ENCODE measurements around the gene MALAT1. TPM values are rescaled to one million over a fixed set of nuclear protein-coding genes. Genes with fewer than 3 reads are reported as not detected.

The MALAT1 gene
- total and polyA plus RNA-seq, 2 of the 13 experiments (the other 11 are each of a cell fraction or from before 2014, with no cell fraction given) = 143 to 1,237 TPM

GRCh38 chr11:65471447-65471891 is 27.4 kb upstream of the MALAT1 start (continued):
- TF ChIP-seq FOXO4 (CRISPR knock-in tag; conservative IDR thresholded peaks at IDR 0.05) (no peak), ZNF543 (CRISPR knock-in tag; IDR thresholded peaks at IDR 0.05) (no peak), TBL1XR1 (IDR thresholded peaks at IDR 0.05; ENCODE audit: borderline replicate concordance, low read length, partially characterized antibody) (no peak), NONO (IDR thresholded peaks at IDR 0.05) (no peak), NONO (CRISPR knock-in tag; conservative IDR thresholded peaks at IDR 0.05) (no peak), ZMYM4 (CRISPR knock-in tag; IDR thresholded peaks at IDR 0.05) (0 out of 2 replicates have a peak, but pooled peaks have one; percentile 30), SMC3 (IDR thresholded peaks at IDR 0.05; ENCODE audit: low read length) (peak; percentile 67), ZBTB20 (CRISPR knock-in tag; IDR thresholded peaks at IDR 0.05; ENCODE audit: borderline replicate concordance, low read depth) (no peak; the same call in 1 of the 2 replicates), ZNF136 (CRISPR knock-in tag; IDR thresholded peaks at IDR 0.05; ENCODE audit: low read depth) (no peak), PATZ1 (CRISPR knock-in tag; IDR thresholded peaks at IDR 0.05) (peak; percentile 90), ZNF577 (CRISPR knock-in tag; IDR thresholded peaks at IDR 0.05; ENCODE audit: borderline replicate concordance, low read depth) (no peak), GATAD2A (CRISPR knock-in tag; IDR thresholded peaks at IDR 0.05) (peak; percentile 49; the same call in 1 of the 2 replicates), ZNF550 (CRISPR knock-in tag; IDR thresholded peaks at IDR 0.05; ENCODE audit: borderline replicate concordance) (no peak), ARNT (IDR thresholded peaks at IDR 0.05) (no peak), NFKBIZ (CRISPR knock-in tag; IDR thresholded peaks at IDR 0.05) (0 out of 2 replicates have a peak, but pooled peaks have one; percentile 7)
- TF ChIP-seq, protein P1, sequence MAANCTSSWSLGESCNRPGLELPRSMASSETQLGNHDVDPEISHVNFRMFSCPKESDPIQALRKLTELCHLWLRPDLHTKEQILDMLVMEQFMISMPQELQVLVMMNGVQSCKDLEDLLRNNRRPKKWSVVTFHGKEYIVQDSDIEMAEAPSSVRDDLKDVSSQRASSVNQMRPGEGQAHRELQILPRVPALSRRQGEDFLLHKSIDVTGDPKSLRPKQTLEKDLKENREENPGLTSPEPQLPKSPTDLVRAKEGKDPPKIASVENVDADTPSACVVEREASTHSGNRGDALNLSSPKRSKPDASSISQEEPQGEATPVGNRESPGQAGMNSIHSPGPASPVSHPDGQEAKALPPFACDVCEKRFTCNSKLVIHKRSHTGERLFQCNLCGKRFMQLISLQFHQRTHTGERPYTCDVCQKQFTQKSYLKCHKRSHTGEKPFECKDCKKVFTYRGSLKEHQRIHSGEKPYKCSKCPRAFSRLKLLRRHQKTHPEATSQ (CRISPR knock-in tag; IDR thresholded peaks at IDR 0.05; ENCODE audit: borderline replicate concordance) = no peak
- TF ChIP-seq, protein P2, sequence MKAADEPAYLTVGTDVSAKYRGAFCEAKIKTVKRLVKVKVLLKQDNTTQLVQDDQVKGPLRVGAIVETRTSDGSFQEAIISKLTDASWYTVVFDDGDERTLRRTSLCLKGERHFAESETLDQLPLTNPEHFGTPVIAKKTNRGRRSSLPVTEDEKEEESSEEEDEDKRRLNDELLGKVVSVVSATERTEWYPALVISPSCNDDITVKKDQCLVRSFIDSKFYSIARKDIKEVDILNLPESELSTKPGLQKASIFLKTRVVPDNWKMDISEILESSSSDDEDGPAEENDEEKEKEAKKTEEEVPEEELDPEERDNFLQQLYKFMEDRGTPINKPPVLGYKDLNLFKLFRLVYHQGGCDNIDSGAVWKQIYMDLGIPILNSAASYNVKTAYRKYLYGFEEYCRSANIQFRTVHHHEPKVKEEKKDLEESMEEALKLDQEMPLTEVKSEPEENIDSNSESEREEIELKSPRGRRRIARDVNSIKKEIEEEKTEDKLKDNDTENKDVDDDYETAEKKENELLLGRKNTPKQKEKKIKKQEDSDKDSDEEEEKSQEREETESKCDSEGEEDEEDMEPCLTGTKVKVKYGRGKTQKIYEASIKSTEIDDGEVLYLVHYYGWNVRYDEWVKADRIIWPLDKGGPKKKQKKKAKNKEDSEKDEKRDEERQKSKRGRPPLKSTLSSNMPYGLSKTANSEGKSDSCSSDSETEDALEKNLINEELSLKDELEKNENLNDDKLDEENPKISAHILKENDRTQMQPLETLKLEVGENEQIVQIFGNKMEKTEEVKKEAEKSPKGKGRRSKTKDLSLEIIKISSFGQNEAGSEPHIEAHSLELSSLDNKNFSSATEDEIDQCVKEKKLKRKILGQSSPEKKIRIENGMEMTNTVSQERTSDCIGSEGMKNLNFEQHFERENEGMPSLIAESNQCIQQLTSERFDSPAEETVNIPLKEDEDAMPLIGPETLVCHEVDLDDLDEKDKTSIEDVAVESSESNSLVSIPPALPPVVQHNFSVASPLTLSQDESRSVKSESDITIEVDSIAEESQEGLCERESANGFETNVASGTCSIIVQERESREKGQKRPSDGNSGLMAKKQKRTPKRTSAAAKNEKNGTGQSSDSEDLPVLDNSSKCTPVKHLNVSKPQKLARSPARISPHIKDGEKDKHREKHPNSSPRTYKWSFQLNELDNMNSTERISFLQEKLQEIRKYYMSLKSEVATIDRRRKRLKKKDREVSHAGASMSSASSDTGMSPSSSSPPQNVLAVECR (CRISPR knock-in tag; IDR thresholded peaks at IDR 0.05; ENCODE audit: borderline replicate concordance) = no peak; the same call in 1 of the 2 replicates
- TF ChIP-seq, protein P3, sequence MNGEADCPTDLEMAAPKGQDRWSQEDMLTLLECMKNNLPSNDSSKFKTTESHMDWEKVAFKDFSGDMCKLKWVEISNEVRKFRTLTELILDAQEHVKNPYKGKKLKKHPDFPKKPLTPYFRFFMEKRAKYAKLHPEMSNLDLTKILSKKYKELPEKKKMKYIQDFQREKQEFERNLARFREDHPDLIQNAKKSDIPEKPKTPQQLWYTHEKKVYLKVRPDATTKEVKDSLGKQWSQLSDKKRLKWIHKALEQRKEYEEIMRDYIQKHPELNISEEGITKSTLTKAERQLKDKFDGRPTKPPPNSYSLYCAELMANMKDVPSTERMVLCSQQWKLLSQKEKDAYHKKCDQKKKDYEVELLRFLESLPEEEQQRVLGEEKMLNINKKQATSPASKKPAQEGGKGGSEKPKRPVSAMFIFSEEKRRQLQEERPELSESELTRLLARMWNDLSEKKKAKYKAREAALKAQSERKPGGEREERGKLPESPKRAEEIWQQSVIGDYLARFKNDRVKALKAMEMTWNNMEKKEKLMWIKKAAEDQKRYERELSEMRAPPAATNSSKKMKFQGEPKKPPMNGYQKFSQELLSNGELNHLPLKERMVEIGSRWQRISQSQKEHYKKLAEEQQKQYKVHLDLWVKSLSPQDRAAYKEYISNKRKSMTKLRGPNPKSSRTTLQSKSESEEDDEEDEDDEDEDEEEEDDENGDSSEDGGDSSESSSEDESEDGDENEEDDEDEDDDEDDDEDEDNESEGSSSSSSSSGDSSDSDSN (CRISPR knock-in tag; IDR thresholded peaks at IDR 0.05) = 0 out of 2 replicates have a peak, but pooled peaks have one; percentile 29

All from HepG2 (cell line).